Stomach (tissue), 4 donors: ENCODE measurements around the gene LGALS1.

ENCODE experiments used
- CTCF ChIP-seq, 7 experiments: fragments of 450-650 bp in 4 of 7; fragments of 200-600 bp in 3 of 7; sonication (generic) in 3 of 7; IDR thresholded peaks; one replicate each; pipeline ENCODE4 v1.5.1; 2016 to 2019; ENCODE audit warnings: antibody characterized with exemption in 7 of 7, control low read depth in 2 of 7, mild to moderate bottlenecking in 1 of 7
- POLR2A ChIP-seq, 4 donors: fragments of 450-650 bp; IDR thresholded peaks; one replicate each; pipeline ENCODE4 v1.6.1; 2016; ENCODE audit warnings: antibody characterized with exemption in 4 of 4, control low read depth in 2 of 4, mild to moderate bottlenecking in 1 of 4, moderate library complexity in 1 of 4

- TF ChIP-seq CTCF (IDR thresholded peaks at IDR 0.05) (no peak), POLR2A (IDR thresholded peaks at IDR 0.05) (no peak)
Measured at GRCh38 chr22:37633089-37633624, 42.3 kb upstream of the LGALS1 start.
